H9 (cell line): Measurements from ENCODE around the gene CDHR5. TPM values are rescaled to one million over a fixed set of nuclear protein-coding genes. Genes with fewer than 3 reads are reported as not detected.

Source experiments
- DNase-seq: peaks from one replicate; pipeline ENCODE4 v3.0.0-alpha.2; 2017
- H2AFZ ChIP-seq: one replicate; pipeline ENCODE4 v1.6.1; 2013; ENCODE audit warnings: mild to moderate bottlenecking, low read length, control low read depth, moderate library complexity
- H2AK5ac ChIP-seq: 2 replicates; pipeline ENCODE4 v1.6.1; 2013; ENCODE audit warnings: low read length, control low read depth, mixed read lengths; ENCODE audit not compliant: insufficient read length
- H2BK120ac ChIP-seq: one replicate; pipeline ENCODE4 v1.6.1; 2013; ENCODE audit warnings: low read depth, mild to moderate bottlenecking, low read length, control low read depth, inconsistent platforms; ENCODE audit not compliant: poor library complexity, severe bottlenecking
- H2BK12ac ChIP-seq: 2 replicates; pipeline ENCODE4 v1.6.1; 2013; ENCODE audit warnings: low read length, control low read depth, mixed read lengths, low read depth; ENCODE audit not compliant: insufficient read length
- H2BK15ac ChIP-seq: 2 replicates; pipeline ENCODE4 v1.6.1; 2013; ENCODE audit warnings: low read depth, low read length, control low read depth
- H2BK20ac ChIP-seq: one replicate; pipeline ENCODE4 v1.6.1; 2013; ENCODE audit warnings: low read depth, mild to moderate bottlenecking, low read length, control low read depth, inconsistent platforms; ENCODE audit not compliant: poor library complexity, severe bottlenecking
- H2BK5ac ChIP-seq: 2 replicates; pipeline ENCODE4 v1.6.1; 2013; ENCODE audit warnings: low read length, control low read depth, mixed read lengths; ENCODE audit not compliant: insufficient read length
- H3K14ac ChIP-seq: 2 replicates; pipeline ENCODE4 v1.6.1; 2013; ENCODE audit warnings: low read length, control low read depth; ENCODE audit not compliant: insufficient read depth
- H3K18ac ChIP-seq: 2 replicates; pipeline ENCODE4 v1.6.1; 2013; ENCODE audit warnings: low read depth, mild to moderate bottlenecking, mixed read lengths, low read length, control low read depth; ENCODE audit not compliant: insufficient read length
- H3K23ac ChIP-seq: 2 replicates; pipeline ENCODE4 v1.6.1; 2013; ENCODE audit warnings: low read length, control low read depth, mixed read lengths, low read depth; ENCODE audit not compliant: insufficient read length
- H3K23me2 ChIP-seq: 2 replicates; pipeline ENCODE4 v1.6.1; 2013; ENCODE audit warnings: low read depth, mild to moderate bottlenecking, mixed read lengths, low read length, control low read depth; ENCODE audit not compliant: insufficient read length, poor library complexity, severe bottlenecking
- H3K27ac ChIP-seq: 2 replicates; pipeline ENCODE4 v1.5.1; 2013; ENCODE audit warnings: low read length, control low read depth, mixed read lengths, low read depth; ENCODE audit not compliant: insufficient read length
- H3K27me3 ChIP-seq: 2 replicates; pipeline ENCODE4 v1.6.1; 2013; ENCODE audit warnings: low read length, control low read depth, inconsistent platforms; ENCODE audit not compliant: insufficient read depth
- H3K4ac ChIP-seq: 2 replicates; pipeline ENCODE4 v1.6.1; 2013; ENCODE audit warnings: low read depth, mild to moderate bottlenecking, control low read depth, inconsistent platforms, low read length, moderate library complexity
- H3K4me1 ChIP-seq: 2 replicates; pipeline ENCODE4 v1.6.1; 2013; ENCODE audit warnings: low read length, control low read depth, inconsistent platforms; ENCODE audit not compliant: insufficient read depth
- H3K4me2 ChIP-seq: 2 replicates; pipeline ENCODE4 v1.6.1; 2013; ENCODE audit warnings: low read length, control low read depth, mixed read lengths; ENCODE audit not compliant: insufficient read length, insufficient read depth
- H3K56ac ChIP-seq: 2 replicates; pipeline ENCODE4 v1.6.1; 2013; ENCODE audit warnings: low read depth, mild to moderate bottlenecking, mixed read lengths, low read length, control low read depth; ENCODE audit not compliant: insufficient read length
- H3K79me1 ChIP-seq: 2 replicates; pipeline ENCODE4 v1.6.1; 2013; ENCODE audit warnings: low read depth, mild to moderate bottlenecking, moderate library complexity, low read length, control low read depth, inconsistent platforms; ENCODE audit not compliant: insufficient read depth, poor library complexity, severe bottlenecking
- H3K79me2 ChIP-seq: 2 replicates; pipeline ENCODE4 v1.6.1; 2013; ENCODE audit warnings: low read length, control low read depth, inconsistent platforms; ENCODE audit not compliant: insufficient read depth
- H3K9ac ChIP-seq: 2 replicates; pipeline ENCODE4 v1.6.1; 2013; ENCODE audit warnings: low read length, control low read depth, mixed read lengths; ENCODE audit not compliant: insufficient read length; ENCODE audit errors: extremely low read depth
- H3K9me3 ChIP-seq: one replicate; pipeline ENCODE4 v1.6.1; 2013; ENCODE audit warnings: low read depth, low read length, inconsistent platforms; ENCODE audit not compliant: control insufficient read depth
- H3T11ph ChIP-seq: one replicate; pipeline ENCODE4 v1.6.1; 2013; ENCODE audit warnings: mild to moderate bottlenecking, low read length, control low read depth, inconsistent platforms
- H4K20me1 ChIP-seq: one replicate; pipeline ENCODE4 v1.6.1; 2013; ENCODE audit not compliant: control insufficient read depth, insufficient read length, insufficient read depth
- H4K5ac ChIP-seq: 2 replicates; pipeline ENCODE4 v1.6.1; 2013; ENCODE audit warnings: low read depth, mild to moderate bottlenecking, mixed read lengths, low read length, control low read depth; ENCODE audit not compliant: insufficient read length
- H4K8ac ChIP-seq: replicated peaks from 2 replicates; pipeline ENCODE4 v1.6.1; 2013; ENCODE audit warnings: low read length, control low read depth, mixed read lengths, low read depth; ENCODE audit not compliant: insufficient read length
- H4K91ac ChIP-seq: 2 replicates; pipeline ENCODE4 v1.6.1; 2013; ENCODE audit warnings: low read depth, mild to moderate bottlenecking, moderate library complexity, mixed read lengths, low read length, control low read depth; ENCODE audit not compliant: insufficient read length
- H3K27ac Mint-ChIP-seq, 3 experiments: 2 replicates in 2 of 3; 3 replicates in 1 of 3; pipeline ENCODE4 v1.8.0; 2020 to 2021; ENCODE audit warnings: mixed read lengths in 3 of 3, mild to moderate bottlenecking in 1 of 3, moderate library complexity in 1 of 3
- H3K27me3 Mint-ChIP-seq: 2 replicates; pipeline ENCODE4 v1.8.0; 2021; ENCODE audit warnings: low read depth, mild to moderate bottlenecking, moderate library complexity, mixed read lengths
- H3K36me3 Mint-ChIP-seq, 3 experiments: 2 replicates in 2 of 3; 3 replicates in 1 of 3; pipeline ENCODE4 v1.8.0; 2020 to 2021; ENCODE audit warnings: low read depth in 3 of 3, mixed read lengths in 3 of 3; ENCODE audit not compliant: insufficient read depth in 1 of 3
- H3K4me1 Mint-ChIP-seq, 2 experiments: 2 replicates each; pipeline ENCODE4 v1.8.0; 2020; ENCODE audit warnings: mixed read lengths in 2 of 2
- H3K4me3 Mint-ChIP-seq, 2 experiments: 2 replicates in 1 of 2; 3 replicates in 1 of 2; pipeline ENCODE4 v1.8.0; 2020 to 2021; ENCODE audit warnings: mild to moderate bottlenecking in 2 of 2, mixed read lengths in 2 of 2, moderate library complexity in 1 of 2
- H3K9me3 Mint-ChIP-seq, 2 experiments: 2 replicates in 1 of 2; 3 replicates in 1 of 2; pipeline ENCODE4 v1.8.0; 2020; ENCODE audit warnings: mild to moderate bottlenecking in 2 of 2, mixed read lengths in 2 of 2, moderate library complexity in 1 of 2
- CTCF ChIP-seq: fragments of 200-600 bp; sonication (generic); conservative IDR thresholded peaks from 3 replicates; pipeline ENCODE4 v1.8.0; 2021; ENCODE audit warnings: antibody characterized with exemption, mild to moderate bottlenecking
- WGBS: extraction: QIAGEN DNeasy Blood & Tissue Kit; methylation state at CpG from one replicate; pipeline ENCODE4 v1.1.7; 2013; ENCODE audit warnings: missing lambda C conversion rate, low lambda C conversion rate, mixed read lengths; ENCODE audit not compliant: insufficient read length; ENCODE audit errors: extremely low coverage; 5-methylcytosine and 5-hydroxymethylcytosine counted together
- total RNA-seq: library from RNA; stranded (reverse); gene quantifications from 2 replicates; pipeline ENCODE4 v1.2.1, GENCODE V29; 2021

CDHR5 gene
- total RNA-seq, 1 experiment from 2014 or later, result not detected

GRCh38 chr11:614623-615503 lies 9.9 kb downstream of the CDHR5 start:
- Mint-ChIP-seq H3K27ac (peak overlapping the region in 2 of 3 experiments; percentile 89 to 94; a peak in 3 of 7 replicates), H3K4me3 (peak overlapping the region; percentile 73 to 82), H3K36me3 (peaks cover 3 to 26% (median 24%) of the 10 kb centered on the region in 3 experiments; a peak in 6 of 7 replicates), H3K4me1 (peaks cover 4 to 6% of the 10 kb centered on the region in 2 experiments; a peak in 3 of 4 replicates), H3K27me3 (no peaks in the 10 kb centered on the region), H3K9me3 (no peaks in the 10 kb centered on the region)
- Histone ChIP-seq H2BK120ac (no peak overlapping the region), H3K56ac (no peak overlapping the region), H2BK12ac (no peak overlapping the region), H2BK15ac (no peak overlapping the region), H3K27ac (no peak overlapping the region), H3K14ac (no peak overlapping the region), H4K91ac (no peak overlapping the region), H3K18ac (no peak overlapping the region), H3K4me2 (peak overlapping the region; percentile 35), H3K79me1 (no peaks in the 10 kb centered on the region), H4K8ac (no peak overlapping the region), H2BK20ac (no peak overlapping the region), H3K9me3 (no peaks in the 10 kb centered on the region), H3K4ac (no peak overlapping the region), H3K27me3 (no peaks in the 10 kb centered on the region), H3K79me2 (no peaks in the 10 kb centered on the region), H3K9ac (no peak overlapping the region), H3K23ac (no peak overlapping the region), H4K5ac (no peak overlapping the region), H2AK5ac (no peak overlapping the region), H3T11ph (no peak overlapping the region), H3K4me1 (no peaks in the 10 kb centered on the region), H2BK5ac (no peak overlapping the region), H2AFZ (no peak overlapping the region), H3K23me2 (peaks cover 4% of the 10 kb centered on the region), H4K20me1 (no peaks in the 10 kb centered on the region)
- TF ChIP-seq CTCF, result no peak
- DNase-seq, result no peak
- WGBS, result no CpG with 5 or more reads among the region's 68 CpGs
